HG03558 (cell line): ENCODE results near the gene RPUSD4.

Experiments used
- ATAC-seq: cut with Tn5 transposase; IDR thresholded peaks from one replicate; pipeline ENCODE4 v1.9.1; 2021; ENCODE audit warnings: moderate number of reproducible peaks; ENCODE audit not compliant: unreplicated experiment; ENCODE audit errors: extremely low read depth

RPUSD4 gene

DNA sequence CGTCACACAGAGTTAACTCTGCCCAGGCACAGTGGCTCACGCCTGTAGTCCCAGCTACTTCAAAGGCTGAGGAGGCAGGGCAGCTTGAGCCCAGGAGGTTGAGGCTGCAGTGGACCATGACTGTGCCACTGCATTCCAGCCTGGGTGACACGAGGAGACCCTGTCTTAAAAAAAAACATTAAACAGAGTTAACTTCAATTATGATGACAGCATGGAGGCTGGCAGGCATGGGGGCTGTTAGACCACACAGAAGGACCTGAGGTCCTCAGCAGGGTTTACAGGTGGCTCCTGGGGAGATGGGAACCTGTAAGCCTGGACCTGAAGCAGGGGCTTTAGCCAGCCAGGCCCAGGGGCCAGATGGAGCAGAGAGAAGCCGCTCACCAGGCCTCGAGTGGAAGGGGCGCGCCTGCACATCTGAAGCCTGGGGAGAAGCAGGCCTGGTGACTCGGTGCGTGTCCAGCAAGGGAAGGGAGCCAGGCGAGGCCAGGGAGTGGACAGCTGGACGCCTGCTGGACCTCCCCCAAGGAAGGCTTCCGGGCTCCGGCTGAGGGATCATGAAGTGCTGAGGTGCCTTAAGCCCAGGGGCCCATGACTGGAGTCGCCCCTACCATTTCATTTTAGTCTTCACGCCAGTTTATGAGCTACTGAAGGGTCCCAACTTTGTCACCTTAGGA lies 25.3 kb downstream of the RPUSD4 start:
- ATAC-seq: no peak

DNA sequence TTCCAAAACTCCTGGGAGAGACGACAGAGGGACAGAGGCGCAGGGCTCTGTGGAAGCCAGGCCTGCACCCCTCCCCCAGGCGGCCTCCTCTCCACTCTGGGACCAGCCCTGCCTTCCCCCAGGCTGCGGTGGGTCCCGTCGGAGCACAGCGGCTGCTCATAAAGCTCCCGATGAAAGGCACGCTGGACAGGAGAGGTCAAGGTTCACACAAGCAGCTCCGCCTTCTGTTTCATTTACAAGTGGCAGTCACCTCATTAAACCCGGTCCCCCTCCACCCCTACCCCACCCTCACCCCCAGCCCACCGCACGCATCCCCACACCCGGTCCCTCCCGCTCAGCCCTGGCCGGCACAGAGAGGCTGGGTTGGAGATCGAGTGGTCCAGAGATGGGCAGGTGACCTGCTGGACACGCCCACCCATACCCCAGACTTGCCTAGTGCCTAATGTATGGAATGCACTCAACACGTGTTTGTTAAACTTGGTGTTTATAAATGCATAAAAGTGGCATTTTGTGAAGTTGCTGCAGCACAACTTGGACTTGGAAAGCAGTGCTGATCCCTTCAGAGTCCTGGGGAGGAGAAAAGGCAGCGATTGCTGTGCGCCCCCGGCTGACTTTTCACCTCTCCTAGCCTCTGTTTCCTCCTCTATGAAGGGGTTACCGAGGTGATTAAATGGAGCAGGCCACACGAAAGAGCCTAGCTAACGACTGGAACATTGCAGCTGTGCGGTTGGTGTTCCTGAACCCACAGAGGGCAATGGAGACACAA lies 26.0 kb downstream of the RPUSD4 start:
- ATAC-seq: no peak

DNA sequence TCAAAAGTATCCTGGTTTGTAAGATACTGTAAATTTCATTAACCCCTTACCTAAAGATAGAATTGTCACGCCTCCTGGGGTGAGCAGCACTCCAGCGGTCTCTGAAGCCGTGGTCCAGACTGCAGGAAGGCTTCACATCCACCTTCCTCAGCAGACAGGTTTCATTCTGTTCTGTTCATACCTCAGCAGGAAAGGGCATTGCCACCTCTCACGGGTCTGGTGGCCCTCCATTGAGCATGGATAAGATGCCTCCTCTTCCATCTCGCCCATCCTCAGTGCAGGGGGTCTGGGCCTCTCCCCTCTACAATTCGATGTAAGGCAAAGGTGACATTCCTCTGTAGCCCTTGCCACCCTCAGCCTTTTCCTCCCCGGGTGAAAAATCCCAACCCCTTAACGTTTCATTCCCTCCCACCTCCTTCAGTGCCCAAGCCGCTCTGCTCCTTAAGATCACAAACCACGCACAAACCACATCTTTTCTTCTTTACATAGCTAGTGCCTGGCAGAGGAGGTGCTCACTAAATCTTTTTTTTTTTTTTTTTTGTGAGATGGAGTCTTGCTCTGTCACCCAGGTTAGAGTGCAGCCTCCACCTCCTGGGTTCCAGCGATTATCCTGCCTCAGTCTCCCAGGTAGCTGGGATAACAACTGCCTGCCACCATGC lies 28.5 kb downstream of the RPUSD4 start:
- no peak for ATAC-seq

DNA sequence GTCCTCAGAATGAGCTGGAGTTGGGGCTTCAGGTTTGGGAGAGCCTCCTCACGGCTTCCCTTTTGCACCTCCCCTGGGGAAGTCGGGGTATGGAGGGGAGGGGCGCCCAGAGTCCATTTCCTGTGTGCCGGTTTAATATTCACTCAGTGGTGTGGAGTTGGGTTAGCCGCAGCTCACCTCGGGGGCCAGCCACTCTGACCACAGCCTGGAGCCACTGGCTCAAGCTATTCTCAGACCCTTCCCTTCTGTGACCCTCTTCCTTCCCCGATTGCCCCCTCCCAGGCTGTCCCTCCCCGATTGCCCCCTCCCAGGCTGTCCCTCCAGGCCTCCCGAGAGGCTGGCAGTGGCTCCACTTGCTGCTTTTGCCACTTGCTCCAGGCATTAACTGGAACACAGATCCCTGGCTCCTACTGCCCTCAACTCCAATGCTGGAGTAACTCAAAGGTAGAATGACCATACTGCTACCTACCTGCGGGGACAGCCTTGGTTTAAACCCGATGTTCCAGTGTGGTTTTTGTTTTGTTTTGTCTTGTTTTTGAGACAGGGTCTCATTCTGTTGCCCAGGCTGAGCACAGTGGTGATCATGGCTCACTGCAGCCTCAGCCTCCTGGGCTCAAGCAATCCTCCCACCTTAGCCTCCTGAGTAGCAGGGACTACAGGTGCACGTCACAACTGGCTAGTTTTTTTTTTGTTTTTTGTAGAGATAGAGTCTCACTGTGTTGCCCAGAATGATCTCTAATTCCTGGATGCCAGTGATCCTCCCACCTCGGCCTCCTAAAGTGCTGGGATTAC lies 29.3 kb downstream of the RPUSD4 start:
- no peak for ATAC-seq

DNA sequence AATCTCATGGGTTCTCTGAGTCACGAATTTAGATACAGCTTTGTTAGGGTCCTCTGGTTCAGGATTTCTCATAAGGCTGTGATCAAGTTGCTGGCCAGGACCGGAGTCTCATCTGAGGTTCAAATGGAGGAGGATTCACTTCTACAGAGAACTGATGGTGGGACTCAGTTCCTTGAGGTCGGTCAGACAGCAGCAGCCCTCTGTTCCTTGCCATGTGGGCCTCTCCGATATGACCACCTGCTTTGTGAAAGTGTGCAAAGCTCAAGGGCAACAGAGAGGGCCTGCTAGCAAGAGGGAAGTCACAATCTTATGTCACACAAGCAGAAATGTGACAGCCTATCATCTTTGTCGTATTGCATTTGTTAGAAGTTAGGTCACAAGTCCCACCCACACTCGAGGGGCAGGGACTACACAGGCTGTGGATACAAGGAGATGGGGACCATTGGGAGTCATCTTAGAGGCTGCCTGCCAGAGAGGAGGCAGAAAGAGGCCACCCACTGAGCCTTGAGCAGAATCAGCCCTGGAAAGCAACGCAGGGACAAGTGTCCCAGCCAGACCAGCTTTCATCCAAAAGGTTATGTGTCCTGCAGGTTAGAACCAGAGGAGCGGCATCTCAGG lies 34.5 kb downstream of the RPUSD4 start:
- ATAC-seq: no peak

DNA sequence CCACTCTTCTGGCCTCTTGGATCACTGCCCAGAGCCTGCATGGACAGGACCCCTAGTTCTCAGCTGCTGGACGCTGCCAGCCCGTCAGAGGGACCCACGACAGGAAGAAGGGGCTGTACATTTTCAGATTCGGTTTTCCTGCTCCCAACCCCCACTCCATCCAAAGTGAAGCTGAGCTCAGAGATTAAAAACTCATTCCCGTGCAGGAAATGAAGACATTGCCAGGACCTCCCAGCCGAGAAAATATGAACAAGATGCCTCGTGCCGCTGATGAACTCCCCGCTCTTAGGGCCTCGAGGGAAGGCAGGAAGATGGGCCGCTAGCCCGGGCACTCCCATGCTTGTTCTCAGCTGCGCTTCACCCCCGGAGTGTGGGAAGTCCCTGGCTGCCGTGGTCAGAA lies 36.1 kb downstream of the RPUSD4 start:
- ATAC-seq: no peak

DNA sequence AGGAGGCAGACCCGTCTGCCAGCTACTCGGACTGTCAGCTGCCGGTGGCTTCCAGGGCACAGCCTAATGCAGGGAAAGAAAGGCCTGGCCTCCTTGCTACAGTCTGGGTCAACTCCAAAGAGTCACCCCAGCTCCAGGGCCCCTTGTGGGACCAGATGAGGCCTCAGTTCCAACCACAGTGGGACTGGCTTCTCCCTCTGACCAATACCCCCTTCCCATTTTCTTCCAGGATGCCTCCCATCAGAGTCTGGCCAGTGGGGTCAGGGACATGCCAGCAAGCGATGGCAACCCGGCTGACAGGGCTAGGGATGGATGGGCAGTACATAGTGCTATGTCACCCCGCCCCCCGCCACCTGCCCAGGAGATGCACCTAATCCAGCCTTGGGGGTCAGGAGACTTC lies 36.6 kb downstream of the RPUSD4 start:
- no peak for ATAC-seq

DNA sequence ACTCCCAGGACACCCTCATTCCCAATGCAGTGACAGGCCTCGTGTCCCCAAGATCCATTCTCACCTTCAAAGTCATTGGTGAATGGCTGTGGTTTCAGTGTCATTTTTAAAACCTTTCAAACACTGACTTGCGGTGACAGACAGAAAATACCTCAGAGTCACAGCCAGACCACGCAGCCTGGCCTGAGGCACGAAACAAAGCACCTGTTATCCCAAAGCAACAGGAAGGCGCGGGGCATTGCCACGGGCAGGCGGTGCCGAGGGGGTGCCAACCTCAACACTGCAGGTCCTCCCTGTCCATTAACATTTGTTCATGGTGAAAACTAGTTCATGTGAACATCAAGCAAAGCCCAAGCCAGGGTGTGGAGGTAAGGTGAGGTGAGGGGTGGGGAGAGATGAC lies 38.2 kb downstream of the RPUSD4 start:
- ATAC-seq: no peak

DNA sequence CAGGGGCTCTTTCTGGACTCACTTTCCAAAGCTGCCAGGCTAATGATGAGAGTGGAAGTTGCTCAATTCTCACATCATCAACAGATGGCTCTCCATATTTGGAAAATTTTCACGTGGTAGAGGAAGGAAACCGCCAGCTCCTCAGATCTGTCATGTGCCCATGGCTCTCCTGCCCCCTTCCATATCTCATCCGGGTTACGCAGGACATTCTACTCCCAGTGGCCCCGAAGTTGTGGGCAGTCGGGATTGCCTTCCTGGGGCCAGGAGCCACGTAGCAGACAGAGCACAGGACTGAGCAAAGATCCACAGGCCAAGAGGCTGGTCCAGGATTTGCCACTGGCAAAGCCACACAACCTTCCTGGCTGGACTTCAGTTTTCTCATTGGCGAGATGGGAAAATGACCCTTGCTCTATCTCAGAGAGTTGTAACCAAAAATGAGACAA lies 38.8 kb downstream of the RPUSD4 start:
- ATAC-seq: no peak

DNA sequence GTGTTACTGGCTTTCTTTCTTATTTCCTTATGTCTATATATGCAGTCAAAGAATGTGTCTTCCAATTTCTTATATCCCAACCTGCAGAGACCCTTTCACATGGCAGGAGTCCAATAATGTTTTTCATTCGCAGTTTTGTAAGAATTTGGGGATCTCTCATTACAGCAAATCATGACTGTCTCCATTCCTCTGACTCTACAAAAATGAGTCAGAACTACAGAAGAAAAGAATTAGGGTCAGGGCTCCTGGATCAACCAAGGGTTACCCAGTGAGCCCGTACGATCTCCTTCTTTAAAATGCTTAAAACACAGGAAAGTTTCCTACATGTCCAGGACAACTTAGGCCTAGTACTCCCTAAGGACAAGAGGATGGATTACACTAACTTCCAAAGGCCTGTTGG lies 42.2 kb downstream of the RPUSD4 start:
- no peak for ATAC-seq

DNA sequence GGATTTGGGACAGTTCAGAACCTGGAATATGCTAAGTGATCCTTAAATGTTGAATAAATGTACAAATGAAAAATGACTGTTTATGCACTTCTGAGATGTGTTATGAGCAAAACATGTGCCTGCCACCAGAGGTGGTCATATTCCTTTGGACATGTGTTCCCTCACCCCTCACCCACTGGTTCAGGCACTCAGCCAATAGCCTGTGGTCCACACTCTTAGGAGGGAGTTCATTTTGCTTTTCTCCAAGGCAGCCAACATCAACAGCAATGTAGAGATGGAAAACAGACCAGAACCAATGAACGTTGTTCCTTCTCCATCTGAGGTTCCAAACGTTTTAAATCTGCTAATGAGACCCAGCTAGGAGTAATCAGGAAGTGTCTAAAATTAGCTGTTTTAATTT lies 44.0 kb downstream of the RPUSD4 start:
- no peak for ATAC-seq

DNA sequence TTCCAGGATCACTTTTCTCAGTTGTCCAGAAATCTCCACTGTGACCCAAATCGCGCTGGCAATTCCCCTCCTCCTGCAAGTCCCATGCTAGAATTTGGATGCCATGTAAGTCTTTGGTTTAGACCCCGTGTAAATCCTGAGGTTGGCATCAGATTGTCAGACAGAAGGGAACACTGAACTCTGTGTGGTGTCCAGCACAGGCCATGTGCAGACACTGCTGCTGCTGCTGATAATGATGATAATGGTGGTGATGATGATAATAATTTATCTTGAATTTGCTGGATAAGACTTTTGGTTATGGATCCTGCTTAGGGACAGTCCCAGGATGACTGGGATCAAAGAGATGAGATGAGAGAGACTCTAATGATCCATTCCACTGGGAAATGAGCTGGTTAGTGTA lies 45.0 kb downstream of the RPUSD4 start:
- ATAC-seq: no peak

DNA sequence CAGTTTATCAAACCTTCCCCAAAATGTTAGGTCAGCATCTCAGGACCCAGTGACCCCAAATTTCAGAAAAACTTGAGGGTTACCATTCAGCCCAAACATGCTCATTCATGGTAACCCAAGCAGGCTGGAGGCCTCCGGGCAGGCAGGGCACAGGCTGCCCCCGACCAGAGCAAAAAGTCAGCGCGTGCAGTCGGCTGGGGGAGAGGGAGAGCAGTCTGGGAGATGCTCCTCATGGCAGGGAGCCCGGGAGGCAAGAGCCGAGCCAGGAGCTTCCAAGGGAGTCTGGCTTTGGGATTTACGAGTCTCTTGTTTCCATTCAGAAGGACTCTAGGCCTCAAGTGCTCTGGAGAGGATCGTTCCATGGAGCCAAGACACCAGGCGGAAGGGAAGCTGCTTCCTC lies 45.7 kb downstream of the RPUSD4 start:
- no peak for ATAC-seq

DNA sequence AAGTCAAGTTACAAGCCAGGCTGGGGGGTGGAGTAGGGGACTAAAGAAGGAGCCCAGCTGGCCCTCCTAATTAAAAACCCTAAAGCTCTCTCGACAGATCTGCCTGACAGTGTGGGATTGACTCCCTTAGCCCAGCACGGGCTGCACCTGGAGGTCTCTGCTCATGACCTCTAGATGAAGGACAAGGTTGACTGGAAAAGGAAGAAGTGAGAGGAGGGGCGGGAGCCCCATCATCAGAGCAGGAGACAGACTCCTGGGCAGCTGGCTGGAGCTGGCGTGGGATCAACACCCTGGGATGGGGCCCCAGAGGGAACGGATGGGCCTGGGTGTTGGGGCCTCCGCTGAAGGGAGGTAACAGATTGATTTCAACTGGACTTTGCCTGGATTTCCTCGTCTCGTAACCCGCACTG lies 46.1 kb downstream of the RPUSD4 start:
- ATAC-seq: no peak

DNA sequence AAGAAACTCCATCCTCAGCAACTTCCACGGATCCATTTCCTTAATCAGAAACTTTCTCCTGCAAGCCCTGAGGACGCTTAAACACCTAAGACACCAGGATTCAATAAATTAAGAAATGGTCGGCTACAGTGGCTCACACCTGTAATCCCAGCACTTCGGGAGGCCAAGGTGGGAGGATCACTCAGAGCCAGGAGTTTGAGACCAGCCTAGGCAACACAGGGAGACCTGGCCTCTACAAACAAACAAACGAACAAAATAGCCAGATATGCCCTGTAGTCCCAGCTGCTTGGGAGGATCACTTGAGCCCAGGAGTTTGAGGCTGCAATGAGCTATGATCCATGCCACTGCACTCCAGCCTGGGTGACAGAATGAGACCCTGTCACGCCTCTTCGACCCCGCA lies 46.7 kb downstream of the RPUSD4 start:
- no peak for ATAC-seq

DNA sequence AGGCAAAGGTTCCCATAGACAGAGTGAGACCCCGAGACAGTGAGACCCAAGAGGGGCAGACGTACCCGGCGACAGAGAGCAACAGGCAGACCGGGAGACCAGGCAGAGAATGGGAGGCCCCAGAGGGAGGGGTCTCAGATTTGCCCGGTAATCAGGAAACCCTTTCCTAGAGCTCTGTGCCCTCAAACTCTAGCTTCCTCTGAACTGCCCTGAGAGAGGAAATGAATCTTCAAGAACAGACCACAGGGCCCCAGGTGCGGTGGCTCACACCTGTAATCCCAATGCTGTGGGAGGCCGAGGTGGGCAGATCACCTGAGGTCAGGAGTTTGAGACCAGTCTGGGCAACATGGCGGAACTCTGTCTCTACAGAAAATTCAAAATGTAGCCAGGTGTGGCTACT lies 47.7 kb downstream of the RPUSD4 start:
- no peak for ATAC-seq

DNA sequence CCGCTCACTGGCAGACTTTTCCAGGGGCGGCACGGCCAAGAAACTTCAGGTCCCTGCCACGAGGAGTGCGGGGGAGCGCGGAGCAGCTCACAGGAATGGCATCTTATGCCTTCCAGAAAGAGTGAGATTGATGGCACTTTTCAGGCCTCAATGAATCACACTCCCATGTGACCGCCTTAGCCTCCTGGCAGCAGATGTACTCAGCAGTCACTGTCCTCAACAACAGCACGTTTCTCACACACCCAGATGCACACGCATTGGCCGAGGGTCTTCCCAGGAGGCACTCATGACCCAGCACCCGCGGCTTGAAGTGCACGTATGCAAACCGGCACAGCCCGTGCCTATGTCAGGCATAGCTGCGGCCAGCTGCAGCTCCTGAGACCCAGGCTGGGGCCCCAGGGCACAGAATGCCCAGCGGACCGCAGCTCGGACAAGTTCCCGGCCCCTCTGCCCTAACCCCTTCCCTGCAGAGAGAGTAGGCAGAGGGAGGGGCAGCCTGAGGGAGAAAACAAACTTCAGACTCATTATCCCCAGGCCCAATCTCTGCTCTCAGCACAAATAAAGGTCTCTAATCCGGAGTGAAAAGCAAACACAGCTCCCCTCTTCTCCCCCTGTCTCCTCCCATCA lies 48.3 kb downstream of the RPUSD4 start:
- ATAC-seq: no peak

DNA sequence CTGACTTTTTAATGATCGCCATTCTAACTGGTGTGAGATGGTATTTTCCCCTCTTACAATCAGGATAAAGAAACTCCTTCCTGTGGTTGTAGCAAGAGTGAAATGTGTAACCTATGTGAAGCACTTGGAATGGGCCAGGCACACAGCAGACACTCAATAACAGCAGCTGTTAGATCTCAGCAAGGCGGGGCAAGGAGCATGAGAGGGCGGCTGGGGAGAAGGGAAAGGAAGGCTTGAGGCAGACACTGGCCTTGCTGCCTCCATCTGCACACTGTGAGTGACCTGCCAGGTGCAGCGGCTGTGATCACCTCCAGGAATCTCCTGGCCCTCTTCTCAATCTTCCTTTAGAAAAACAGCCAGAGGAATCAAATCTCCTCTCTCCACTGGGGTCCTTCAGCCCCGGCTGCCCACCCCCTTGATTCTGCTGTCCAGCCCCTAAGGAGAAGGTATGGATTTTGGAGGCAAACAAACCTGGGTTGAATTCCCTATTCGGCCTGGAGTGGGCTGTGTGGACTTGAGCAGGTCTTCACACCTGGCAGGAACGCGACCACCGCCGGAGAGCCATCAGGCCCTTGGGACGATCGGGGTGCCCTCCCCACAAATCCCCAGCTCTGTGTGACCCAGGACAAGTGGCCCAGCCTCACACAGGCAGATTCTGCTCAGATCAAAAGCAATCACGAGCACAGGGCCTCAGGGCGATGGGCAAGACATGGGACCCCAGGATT lies 49.0 kb downstream of the RPUSD4 start:
- no peak for ATAC-seq

DNA sequence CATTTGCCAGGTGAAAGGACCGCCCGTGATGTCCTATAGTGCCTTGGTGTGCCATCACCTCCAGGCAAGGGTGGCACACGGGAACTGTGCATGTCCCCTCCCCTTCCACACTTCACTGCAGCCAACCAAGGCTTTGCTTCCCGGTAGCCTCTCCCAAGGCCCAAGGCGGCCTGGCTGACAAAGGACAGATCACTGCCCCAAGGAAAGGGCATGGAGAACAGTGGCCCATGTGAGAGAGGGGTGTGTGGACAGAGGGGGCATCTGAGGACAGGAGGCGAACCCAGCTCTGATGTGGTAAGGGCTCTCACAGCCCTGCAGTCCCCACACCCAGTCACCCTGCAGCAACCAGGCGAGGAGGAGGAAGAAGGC lies 50.4 kb downstream of the RPUSD4 start:
- no peak for ATAC-seq
